ENCODE data around the gene ZKSCAN3.
"Not testable (repeated sequence)": the region's sequence is repeated elsewhere in the genome, so short reads cannot be mapped to it uniquely, and the experiment has no call there.

Gene ZKSCAN3

DNA sequence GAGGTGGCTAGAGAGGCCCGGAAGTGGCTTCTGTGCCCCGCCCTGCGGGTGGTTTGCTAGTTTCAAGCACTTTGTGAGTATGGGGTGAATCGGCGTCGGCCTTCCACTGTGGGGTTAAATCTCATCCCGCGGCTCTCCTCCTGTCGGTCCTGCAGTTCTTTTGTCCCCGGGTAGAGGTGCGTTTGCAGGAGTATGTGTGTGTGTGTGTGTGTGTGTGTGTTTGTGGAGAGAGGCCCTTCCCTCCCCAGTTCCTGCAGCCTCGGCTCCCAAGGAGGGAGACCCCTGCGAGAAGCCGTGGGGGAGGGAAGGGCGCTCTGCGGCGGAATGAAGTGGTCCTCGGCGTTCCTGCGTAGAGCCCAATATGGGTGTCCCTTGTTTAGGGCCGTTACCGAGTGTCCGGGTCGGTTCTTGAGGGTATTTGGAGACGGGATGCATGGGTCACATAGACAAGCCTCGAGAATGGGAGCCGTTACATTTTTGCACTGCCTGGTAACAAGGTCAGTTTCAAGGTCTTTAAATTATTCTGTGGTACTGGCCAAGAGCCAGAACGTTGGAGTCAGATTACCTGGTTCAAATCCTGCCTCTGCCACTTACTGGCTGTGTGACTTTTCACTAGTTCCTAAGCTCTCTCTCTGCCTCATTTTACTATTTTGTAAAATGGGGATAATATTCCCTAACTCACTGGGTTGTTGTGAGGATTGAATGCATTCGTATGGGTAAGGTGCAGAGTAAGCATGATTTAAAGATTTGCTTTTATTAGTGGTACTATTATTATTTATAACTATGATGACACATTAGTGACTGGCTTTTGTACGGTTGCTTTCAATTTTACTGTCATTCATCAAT is at the start of gene ZKSCAN3:
Gene ZKSCAN3 (plus strand): TSS at position 56 of the 846 bp plus-strand sequence. CDS start 9,640 bp downstream, outside the sequence.
- peak; percentile 76 for DNase-seq (ENCODE audit: low read depth)

DNA sequence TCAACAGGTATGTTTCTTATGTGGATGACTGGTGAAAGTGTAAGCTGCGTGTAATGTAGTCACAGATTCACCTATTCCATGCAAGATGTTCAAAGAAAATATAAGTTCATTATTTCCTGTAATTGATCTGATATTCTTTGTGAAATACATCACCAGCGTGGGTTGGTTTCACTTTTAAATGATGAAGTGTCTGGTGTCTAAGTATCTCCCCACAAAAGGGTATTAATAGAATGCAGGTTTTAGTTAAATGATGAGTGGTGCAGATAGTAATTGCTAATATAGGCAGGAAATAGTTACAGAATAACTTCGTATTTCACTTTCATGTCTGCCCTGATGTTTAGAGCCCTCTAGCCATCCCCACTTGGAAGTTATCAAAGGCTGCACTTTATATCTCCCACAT is 46.2 kb upstream of the ZKSCAN3 start:
- DNase-seq (ENCODE audit: low read depth) = no peak

DNA sequence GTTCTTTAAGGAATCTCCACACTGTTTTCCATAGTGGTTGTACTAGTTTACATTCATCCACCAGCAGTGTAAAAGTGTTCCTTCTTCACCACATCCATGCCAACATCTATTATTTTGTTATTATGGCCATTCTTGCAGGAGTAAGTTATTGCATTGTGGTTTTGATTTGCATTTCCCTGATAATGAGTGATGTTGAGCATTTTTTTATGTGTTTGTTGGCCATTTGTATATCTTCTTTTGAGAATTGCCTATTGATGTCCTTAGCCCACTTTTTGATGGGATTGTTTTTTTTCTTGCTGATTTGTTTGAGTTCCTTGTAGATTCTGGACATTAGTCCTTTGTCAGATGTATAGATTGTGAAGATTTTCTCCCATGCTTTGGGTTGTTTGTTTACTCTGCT is 43.4 kb upstream of the ZKSCAN3 start:
- not testable (repeated sequence) for DNase-seq (ENCODE audit: low read depth)

DNA sequence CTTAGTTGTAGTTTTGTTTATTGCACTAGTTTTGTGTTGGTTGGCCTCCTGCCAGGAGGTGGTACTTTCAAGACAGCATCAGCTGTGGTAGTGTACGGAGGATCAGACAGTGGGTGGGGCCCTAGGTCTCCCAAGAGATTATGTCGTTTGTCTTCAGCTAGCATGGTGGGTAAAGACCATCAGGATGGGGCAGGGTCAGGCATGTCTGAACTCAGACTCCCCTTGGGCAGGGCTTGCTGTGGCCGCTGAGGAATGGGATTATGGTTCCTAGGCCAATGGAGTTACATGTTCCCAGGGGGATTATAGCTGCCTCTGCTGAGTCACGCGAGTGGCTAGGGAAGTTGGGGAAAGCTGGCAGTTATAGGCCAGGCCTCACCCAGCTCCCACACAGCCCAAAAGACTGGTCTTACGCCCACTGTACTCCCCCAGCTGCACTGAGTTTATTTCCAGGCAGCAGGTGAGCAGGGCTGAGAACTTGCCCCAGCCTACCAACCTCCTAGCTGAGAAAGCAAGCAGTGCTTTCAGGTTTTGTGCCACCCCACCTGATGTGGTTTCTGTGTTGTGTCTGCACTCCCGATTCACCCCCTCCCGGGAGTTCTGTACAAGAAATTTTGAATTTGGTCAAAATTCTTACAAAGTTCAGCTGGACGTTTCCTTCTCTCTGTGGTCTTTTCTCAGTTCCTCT is 38.5 kb upstream of the ZKSCAN3 start:
- no peak for DNase-seq (ENCODE audit: low read depth)

DNA sequence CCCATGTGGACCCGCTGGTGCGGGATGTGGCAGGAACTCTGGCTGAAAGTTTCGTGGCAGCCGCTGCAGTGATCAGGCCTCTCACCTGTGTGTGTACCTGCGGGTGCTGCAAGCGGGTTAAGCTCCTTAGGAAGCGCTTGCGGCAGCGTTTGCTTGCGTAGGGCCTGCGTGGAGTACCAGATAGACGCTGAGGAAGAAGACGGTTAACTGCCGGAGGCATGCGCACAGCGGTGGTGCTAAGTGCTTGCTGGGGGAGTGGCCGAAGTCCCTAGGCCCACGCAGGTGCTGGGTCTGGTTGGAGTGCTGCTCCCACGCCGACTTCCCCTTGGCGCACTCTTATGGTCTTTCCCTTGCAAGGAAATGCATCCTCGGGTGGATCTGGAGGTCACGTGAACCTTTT is 36.8 kb upstream of the ZKSCAN3 start:
- DNase-seq (ENCODE audit: low read depth) = no peak

DNA sequence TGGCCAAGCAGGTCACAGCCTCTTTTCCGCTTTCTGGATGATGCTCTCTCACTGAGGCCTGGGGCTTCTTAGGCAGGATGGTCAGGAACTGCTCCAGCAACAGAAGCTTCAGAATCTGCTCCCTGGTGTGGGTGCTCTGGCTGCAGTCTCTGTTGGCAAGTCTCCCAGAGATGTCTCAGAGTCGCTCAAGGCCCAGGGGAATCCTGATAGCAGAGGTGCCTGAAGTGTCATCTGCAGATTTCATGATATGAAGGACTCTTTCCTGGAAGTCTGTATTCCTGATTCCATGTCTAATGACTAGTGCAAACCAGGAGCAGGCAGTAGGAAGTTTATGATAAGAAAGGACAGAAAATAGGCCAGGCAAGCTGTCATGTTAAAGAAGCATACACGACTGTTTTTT is 34.1 kb upstream of the ZKSCAN3 start:
- no peak for DNase-seq (ENCODE audit: low read depth)

DNA sequence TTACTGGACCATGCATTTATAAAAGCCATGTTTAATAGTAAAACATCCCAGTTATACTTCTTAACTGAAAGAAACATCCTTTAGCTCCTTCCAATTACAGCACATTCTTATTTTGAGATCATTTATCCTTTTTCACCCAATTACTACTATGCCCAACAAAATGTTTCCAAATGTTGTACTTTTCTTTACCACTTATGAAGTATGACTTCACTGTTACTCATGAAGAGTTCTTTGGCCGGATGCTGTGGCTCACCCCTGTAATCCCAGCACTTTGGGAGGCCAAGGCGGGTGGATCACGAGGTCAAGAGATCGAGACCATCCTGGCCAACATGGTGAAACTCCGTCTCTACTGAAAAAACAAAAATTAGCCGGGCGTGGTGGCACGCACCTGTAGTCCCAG is 31.9 kb upstream of the ZKSCAN3 start:
- DNase-seq (ENCODE audit: low read depth) = not testable (repeated sequence)

DNA sequence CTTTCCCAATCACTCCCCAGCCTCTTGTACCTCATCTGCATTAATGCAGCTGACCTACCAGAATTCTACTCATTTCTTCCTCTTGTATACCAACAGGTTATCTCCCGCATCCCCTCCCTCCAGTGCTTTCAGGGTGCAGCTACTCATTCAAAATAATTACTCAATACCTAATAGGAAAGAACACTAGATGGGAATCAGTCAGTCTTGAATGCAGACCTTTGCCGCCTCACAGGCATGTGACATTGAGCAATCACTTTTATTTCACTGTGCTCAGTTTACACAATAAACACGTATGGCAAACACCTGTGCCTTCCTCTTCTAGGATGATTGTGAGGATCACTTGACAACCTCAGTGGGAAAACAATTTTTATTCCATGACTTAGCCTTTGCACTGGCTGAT is 27.1 kb upstream of the ZKSCAN3 start:
- no peak for DNase-seq (ENCODE audit: low read depth)

DNA sequence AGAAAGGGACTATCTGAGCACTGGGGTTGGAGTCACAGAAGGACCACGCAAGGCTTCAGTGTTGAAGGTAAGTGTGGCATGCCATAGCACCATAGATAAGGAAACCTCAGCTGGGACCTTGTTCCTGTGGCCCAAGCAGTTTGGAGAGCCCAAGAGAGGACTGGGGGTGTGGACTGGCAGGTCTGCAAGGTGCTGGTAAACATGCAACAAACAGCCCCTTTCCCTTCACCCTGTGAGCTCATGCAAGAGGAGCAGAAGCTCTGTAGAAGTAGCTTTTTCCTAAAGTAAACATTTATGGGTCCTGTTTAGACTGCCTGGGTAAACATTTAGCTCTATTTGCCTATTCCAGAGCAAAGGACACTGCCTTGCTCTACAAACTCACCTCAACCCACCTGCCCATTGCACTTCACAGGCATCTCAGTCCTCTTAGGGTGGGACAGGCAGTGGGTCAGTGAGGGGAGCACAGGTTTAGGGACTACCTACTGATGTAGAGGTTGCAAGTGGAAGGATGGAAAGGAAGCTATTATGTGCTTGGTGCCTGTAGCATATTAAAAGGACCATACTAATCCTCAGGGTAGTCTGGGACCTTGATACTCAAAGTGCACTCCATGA is 25.8 kb upstream of the ZKSCAN3 start:
- DNase-seq (ENCODE audit: low read depth) = no peak

DNA sequence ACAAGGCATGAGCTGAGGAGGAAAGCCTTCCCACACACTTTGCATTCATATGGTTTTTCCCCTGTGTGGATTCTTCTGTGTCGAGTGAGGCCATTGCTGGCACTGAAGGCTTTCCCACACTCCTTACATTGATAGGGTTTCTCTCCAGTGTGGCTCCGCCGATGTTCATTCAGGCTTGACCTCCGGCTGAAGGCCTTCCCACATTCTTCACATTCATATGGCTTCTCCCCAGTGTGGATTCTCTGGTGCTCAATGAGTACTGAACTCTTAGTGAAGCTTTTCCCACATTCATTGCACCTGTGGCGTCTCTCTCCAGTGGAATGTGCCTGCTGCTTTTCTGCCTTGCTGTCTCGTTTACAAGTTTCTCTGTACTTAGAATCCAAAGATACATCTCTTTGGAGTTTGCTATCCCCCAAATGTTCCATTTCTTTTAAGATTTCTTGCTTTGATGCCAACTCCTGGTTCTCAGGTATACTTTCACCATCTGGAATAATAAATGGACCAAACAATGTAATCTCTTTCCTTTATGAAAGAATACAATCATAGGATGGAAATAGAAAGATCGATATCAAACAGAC is 23.3 kb upstream of the ZKSCAN3 start:
- DNase-seq (ENCODE audit: low read depth) = no peak

DNA sequence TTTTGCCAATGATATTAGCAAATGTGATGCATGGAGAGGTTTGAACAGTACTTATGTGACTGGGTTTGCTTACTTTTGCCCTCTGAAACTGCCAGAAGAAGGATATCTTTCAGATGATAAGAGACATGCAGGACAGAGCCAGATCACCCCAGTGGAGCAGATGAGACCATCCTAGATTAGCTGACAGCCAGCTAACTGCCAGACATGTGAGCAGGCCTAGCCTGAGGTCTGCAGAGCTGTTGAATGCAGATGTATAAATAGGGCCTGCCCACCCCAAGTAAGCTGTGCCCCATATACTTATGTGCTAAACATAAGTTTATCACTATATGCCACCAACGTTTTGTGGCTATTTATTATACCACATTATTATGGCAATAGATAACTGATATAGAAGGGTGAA is 19.7 kb upstream of the ZKSCAN3 start:
- DNase-seq (ENCODE audit: low read depth) = no peak

DNA sequence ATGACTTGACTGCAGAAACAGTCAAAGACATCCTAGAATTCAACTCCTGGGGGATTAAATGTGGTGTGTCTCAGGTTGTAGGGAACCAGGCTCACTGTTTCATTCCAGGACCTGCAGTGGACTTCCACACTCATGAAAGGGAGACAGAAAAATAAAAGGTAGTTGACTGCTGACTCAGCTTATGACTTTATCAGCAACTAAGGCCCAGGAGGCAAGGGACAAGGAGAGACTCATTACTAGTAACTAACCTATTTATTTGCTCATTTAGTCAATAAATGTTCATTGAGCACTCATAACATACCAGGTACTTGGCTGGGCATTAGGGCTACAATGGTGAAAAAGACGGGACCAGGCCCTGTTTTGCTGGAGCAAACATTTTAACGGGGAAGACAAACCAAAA is 16.7 kb upstream of the ZKSCAN3 start:
- no peak for DNase-seq (ENCODE audit: low read depth)

DNA sequence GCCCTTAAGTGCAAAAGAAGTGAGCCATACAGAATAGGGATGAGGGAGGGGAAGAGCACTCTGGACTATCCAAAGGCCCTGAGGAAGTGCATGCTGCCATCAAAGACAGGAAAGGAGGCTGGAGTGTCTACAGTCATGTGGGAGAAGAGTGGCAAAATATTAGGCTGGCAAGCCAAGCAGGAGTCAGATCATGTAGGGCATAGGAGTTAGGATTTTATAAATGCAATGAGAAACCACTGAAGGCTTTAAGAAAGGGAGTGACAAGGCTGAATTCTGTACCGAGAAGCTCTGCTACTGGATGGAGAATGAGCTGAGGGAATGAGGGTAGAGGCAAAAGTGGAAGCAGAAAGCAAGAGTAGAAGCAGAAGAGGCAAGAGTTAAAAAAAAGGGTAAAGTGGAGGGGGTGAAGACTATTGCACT is 16.1 kb upstream of the ZKSCAN3 start:
- DNase-seq (ENCODE audit: low read depth) = no peak

DNA sequence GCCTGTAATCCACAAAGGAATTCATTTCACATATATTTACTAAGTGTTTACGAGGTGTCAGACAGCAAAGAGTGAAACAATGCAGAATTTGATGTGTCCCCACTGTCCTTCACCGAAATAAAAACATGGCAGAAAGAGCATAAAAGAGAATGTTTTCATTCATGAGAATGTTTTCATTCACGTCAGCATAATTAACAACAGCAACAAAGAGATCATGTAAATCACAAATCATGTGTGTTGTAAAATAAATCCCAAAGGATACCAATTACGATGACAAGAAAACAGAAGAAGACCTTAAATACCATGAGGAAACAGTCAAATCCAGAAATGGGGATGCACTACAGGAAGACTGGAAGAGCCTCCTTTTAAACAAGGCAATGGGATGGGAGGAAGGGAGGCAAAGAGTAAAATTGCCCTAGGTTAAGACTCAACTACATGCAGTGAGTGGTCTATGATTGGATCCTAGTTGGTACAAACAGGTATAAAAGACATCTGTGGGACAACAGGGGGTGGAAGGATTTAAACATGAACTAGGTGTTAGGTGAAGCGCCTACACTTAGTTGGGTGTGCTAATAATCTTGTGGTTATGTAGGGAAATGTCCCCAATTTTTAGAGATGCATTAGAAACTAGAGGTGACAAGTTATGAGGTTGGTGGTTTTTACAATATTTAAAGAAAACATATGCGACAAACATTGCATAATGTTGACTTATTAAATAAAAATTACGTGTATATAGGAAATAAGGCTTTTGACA is 15.3 kb upstream of the ZKSCAN3 start:
- DNase-seq (ENCODE audit: low read depth) = no peak

DNA sequence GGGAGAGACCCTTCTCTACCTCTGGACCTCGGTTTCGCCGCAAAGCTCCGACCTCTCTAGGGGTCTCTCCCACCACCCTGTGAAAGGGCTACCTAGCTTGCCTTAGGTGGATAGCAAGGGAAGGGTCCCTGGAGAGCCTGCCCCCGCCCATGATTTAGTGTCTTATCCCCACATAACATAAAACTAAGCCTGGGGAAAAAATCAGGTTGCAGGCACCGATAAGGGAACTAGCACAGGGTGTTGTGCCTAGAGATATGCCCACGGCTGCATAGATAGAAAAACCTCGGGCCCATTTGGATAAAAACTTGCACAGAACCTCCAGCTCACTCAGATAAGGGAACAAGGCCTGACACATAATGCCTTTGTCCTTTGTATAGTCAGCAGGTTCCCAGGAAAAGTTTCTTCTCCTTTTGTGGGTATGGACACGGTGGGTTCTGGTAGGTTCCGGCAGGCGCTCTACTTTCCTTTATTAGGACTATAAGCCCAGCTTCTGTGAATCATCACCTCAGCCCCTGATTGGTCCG is 14.6 kb upstream of the ZKSCAN3 start:
- DNase-seq (ENCODE audit: low read depth) = no peak

DNA sequence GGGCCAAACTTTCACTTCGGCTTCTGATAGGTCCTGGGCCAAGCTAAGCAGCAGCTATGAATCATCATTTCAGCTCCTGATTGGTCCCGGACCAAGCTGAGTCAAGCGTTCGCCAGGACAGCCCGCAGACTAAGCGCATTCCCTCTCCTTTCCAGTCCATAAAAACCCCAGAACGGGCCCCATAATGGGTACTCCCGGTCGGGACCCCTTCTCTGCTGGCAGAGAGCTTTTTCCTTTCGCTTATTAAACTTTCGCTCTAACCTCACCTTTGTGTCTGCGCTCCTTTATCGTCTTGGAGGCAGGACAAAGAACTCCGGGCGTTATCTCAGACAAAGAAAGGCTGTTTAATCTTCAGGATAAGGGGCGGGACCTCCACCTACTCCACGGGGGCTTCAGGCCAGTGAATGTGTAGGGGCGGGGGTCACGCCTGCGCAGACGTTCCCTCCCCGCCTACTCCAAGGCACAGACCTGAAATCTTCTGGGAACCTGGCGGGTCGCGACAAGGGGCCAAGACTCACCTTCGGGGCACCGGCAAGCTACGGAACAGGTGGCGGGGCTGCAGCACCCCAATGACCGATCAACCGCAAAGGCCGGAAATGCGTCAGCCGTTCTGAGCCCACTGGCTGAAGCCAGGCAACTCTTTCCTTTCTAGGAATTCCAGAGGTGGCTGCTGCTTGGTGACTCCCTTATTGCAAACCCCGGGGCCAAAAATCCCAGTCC is 14.0 kb upstream of the ZKSCAN3 start, which contains the start of gene ZSCAN31:
Gene ZSCAN31 (minus strand): TSS at position 585 of the 720 bp plus-strand sequence. CDS start 6,465 bp downstream, outside the sequence.
- DNase-seq (ENCODE audit: low read depth) = peak; percentile 74

DNA sequence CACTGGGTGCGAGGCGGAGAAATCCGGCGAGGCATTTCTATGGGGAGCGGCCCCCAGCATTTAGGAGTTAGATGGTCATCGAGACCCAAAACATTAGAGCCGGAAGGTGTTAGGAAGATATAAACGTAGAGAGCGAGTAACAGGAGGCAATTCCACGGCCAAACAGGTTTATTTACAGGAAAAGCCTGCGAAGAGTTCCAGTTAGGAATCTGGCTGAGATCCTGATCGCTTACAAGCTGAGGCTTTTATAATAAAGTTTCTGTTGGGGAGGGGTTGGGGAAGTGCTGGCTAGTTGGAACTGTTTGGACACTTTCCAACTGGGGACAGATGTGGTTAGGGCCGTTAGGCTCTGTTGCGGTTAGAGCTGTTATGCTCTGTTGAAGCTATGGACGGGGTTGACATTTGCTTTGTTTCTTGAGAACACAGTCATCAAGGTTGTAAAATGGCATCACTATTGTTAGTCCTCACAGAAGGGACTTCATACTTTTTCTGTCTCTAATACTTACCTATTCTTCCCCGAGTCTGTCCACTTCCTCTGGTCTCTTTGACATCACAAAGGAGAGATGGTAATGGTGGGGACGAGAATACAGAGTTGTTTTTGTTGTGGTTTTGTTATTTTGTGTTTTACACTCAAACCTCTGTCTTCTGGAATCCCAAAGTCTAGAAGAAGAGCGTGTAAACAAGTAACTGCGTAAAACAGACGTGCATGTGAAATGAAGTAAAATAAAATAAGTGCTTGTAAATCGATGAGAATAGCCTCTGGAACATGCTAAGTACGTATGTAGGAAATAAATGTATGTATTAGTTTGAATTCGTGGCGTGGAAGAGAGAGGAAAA is 13.2 kb upstream of the ZKSCAN3 start:
- DNase-seq (ENCODE audit: low read depth) = no peak

DNA sequence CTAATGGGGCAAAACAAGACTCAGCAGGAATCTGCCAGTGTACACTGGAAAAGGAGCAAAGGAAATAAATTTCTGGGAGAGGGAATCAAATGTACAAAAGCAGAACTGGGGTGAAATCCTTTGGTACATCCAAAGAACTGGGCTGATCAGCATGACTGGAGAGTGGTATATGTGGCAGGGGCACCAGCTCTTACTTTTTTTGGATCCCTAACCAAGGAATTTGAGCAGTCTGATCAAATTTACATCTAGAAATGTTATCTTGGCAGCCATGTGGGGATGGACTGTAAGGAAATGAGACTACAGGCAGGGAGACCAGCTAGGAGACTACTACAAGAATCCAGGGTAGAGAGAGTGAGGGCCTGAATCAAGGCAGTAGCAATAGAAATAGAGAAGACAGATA is 12.6 kb upstream of the ZKSCAN3 start:
- DNase-seq (ENCODE audit: low read depth) = no peak

DNA sequence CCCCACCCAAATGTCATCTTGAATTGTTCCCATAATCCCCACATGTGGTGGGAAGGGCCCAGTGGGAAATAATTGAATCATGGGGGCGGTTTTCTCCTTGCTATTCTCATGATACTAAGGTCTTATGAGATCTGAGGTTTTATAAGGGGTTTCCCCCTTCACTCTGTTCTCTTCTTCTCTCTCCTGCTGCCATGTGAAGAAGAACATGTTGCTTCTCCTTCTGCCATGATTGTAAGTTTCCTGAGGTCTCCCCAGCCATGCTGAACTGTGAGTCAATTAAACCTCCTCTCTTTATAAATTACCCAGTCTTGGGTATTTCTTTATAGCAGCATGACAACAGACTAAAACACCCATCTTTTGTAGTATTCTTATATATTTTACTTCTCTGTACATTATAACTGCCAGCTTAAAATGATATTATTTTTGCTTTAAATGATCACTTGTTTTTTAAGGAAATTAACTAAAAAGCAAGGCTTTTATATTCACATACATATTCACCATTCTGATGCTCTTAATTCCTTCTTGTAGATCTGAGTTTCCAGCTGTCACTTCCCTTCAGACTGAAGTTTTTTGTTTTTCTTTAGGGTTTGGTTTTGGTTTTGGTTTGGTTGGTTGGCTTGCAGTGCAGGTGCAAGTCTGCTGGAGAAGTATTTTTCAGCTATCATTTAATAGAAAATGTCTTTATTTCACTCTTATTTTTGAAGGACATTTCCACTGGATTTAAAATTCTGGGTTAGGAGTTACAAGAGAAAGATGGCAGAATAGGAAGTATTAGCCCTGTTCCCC is 9.2 kb upstream of the ZKSCAN3 start:
- DNase-seq (ENCODE audit: low read depth) = no peak
